Suprapubic skin (tissue), 3 donors: Measurements from ENCODE around the gene ADGRB3.

Source experiments
- CTCF ChIP-seq, 2 donors: fragments of 200-600 bp in 1 of 2; fragments of 450-650 bp in 1 of 2; sonication (generic) in 1 of 2; IDR thresholded peaks; one replicate each; pipeline ENCODE4 v1.5.1; 2016 to 2019; ENCODE audit warnings: antibody characterized with exemption in 2 of 2, mild to moderate bottlenecking in 1 of 2, moderate library complexity in 1 of 2
- POLR2A ChIP-seq, 2 donors: fragments of 450-650 bp; IDR thresholded peaks; one replicate each; pipeline ENCODE4 v1.6.1; 2017; ENCODE audit warnings: antibody characterized with exemption in 2 of 2, mild to moderate bottlenecking in 2 of 2, moderate library complexity in 2 of 2

- TF ChIP-seq CTCF (IDR thresholded peaks at IDR 0.05) (no peak), POLR2A (IDR thresholded peaks at IDR 0.05) (no peak)
Measured at GRCh38 chr6:68760941-68761676, 126.0 kb downstream of the ADGRB3 start.
